Activated T-helper 2 cell treated with anti-CD3 and anti-CD28 coated beads, Interferon-gamma antibody, Interleukin-2, Interleukin-4, amounts not matched to agents 10 μg/mL and 5 μg/mL and 100 μg/mL, durations not matched to agents 14 hours and 24 hours and 36 hours (primary cell): ENCODE data around the gene UGT2B28. TPM values are rescaled to one million over a fixed set of nuclear protein-coding genes. Genes with fewer than 3 reads are reported as not detected.
"Not testable (repeated sequence)": the region's sequence is repeated elsewhere in the genome, so short reads cannot be mapped to it uniquely, and the experiment has no call there.

ENCODE experiments used
- DNase-seq: peaks from one replicate; pipeline ENCODE4 v3.0.0; 2021; ENCODE audit warnings: low spot score
- H3K27ac Mint-ChIP-seq: one replicate; pipeline ENCODE4 v1.8.0; 2021; ENCODE audit warnings: mixed read lengths
- H3K27me3 Mint-ChIP-seq: one replicate; pipeline ENCODE4 v1.8.0; 2021; ENCODE audit warnings: low read depth, mixed read lengths
- H3K36me3 Mint-ChIP-seq: one replicate; pipeline ENCODE4 v1.8.0; 2021; ENCODE audit warnings: low read depth, mixed read lengths
- H3K4me1 Mint-ChIP-seq: one replicate; pipeline ENCODE4 v1.8.0; 2021; ENCODE audit warnings: low read depth, mixed read lengths
- H3K4me3 Mint-ChIP-seq: one replicate; pipeline ENCODE4 v1.8.0; 2021; ENCODE audit warnings: low read depth, mild to moderate bottlenecking, moderate library complexity, mixed read lengths
- H3K9me3 Mint-ChIP-seq: one replicate; pipeline ENCODE4 v1.8.0; 2021; ENCODE audit warnings: mixed read lengths
- intact Hi-C: fragments of 100-400 bp; cut with micrococcal nuclease; formaldehyde crosslinking; loops from one replicate; pipeline ENCODE4 v1.15.1; 2023
- total RNA-seq: library from RNA; stranded (reverse); gene quantifications from 2 replicates; pipeline ENCODE4 v1.2.3, GENCODE V29; 2022

The UGT2B28 gene
- total RNA-seq, result not detected in 2 replicates

DNA sequence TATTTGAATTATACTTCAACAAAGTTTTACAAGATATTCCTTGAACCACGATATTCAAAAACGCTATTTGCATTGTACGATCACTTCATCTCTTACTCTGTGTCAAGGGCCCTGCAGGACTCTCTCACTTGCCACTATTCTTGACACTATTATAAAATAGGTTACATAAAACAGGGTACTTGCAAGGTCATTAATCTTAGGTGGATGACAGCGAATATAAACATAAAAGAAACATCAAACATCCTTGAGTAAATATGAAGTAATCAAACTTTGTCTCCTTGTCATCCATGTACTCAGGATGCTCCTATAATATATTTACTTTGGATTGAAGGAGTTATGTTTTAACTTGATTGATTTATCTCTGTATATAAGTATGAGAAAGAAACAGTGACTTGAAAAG is at the start of gene UGT2B28:
UGT2B28 (plus strand) TSS at position 395 of the 400 bp plus-strand sequence. CDS start 26 bp downstream, outside the sequence.
- DNase-seq, intact Hi-C loops, H3K9me3 Mint-ChIP-seq, H3K4me1 Mint-ChIP-seq, H3K4me3 Mint-ChIP-seq, H3K27me3 Mint-ChIP-seq, H3K27ac Mint-ChIP-seq, H3K36me3 Mint-ChIP-seq: not testable (repeated sequence)

DNA sequence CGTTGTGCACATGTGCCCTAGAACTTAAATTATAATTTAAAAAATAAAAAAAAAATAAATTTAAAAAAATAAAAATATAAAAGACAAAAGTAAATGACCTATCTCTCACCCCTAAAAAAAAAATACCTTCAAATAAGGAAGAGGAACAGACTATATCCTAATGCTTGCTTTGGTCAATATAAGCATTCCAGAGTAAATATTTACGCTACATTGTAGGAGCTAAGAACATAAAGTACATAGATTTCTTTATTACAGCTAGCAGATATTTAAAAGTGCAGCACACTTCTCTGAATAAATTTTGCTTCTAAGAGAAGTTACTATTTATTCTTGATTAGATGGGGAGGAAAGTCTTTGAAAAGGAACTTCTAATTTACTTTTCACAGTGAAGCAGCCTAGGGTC is 41.2 kb upstream of the UGT2B28 start:
- DNase-seq, result no peak
- Mint-ChIP-seq H3K4me1 (no peaks in the 10 kb centered on the region), H3K27ac (no peak overlapping the region), H3K27me3 (no peaks in the 10 kb centered on the region), H3K4me3 (no peak overlapping the region), H3K9me3 (no peaks in the 10 kb centered on the region), H3K36me3 (no peaks in the 10 kb centered on the region)
- intact Hi-C loops, result no loop called here

DNA sequence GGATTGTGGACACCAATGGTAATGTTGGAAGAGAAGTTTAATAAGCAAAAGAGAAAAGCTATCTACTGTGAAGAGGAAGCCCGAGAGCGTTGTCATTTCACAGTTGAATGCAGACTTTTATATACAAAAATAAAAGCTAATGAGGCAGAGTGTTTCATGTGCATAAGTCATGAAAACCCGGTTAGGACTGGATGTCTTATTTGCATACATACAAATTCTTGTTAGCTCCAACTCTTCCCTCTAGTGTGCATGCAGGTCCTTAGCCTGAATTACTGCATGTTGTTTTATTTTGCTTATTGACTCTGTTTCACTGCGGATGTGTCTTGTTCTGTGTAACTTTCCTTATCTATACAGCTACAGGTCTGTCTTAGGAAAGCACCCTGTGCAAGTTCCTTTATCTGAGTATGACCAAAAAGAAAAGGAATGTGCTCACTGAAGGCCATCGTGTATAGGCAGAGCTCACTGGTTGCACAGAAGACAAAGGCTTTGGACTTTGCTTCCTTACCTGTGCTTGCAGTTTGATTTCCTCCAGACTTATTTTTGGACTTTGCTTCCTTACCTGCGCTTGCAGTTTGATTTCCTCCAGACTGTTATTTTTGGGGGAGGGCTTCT is 40.6 kb upstream of the UGT2B28 start:
- intact Hi-C loops, result no loop called here
- Mint-ChIP-seq H3K4me3 (no peak overlapping the region), H3K9me3 (no peaks in the 10 kb centered on the region), H3K27me3 (no peaks in the 10 kb centered on the region), H3K4me1 (no peaks in the 10 kb centered on the region), H3K27ac (no peak overlapping the region), H3K36me3 (no peaks in the 10 kb centered on the region)
- DNase-seq, result no peak

DNA sequence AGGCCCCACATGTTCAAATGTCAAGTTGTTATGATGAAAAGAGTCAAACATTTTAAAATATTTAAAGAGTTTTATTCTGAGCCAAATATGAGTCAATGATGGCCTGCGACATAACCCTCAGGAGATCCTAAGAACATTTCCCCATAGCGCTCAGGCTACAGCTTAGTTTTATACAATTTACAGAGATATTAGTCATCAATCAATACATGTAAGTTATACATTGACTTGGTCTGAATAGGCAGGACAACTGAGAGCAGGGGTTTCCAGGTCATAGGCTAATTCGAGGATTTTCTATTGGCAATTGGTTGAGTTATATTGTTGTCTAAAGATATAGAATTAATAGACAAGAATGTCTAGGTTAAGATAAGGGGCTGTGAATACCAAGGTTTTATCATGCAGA is 39.5 kb upstream of the UGT2B28 start:
- intact Hi-C loops, H3K27me3 Mint-ChIP-seq, H3K4me1 Mint-ChIP-seq, DNase-seq, H3K9me3 Mint-ChIP-seq, H3K27ac Mint-ChIP-seq, H3K36me3 Mint-ChIP-seq, H3K4me3 Mint-ChIP-seq: not testable (repeated sequence)

DNA sequence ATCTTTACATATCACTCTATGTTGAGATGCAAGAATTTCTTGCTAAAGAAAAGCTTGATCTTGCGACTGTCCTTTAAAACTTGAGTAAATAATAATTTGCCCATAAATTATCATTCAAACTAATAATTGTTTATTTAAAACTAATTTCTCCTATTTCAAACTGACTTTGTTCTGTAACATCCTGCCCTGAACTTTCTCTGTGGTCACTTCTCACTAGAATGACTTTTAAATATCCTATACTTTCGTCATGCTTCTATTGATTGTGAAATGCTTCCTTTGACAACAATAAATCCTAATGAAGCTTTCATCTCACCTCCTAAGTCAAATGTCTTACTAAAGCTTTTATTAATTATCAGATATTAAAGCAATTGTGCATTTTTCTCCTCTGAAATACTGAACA is 38.5 kb upstream of the UGT2B28 start:
- intact Hi-C loops, H3K36me3 Mint-ChIP-seq, H3K4me3 Mint-ChIP-seq, H3K27me3 Mint-ChIP-seq, H3K4me1 Mint-ChIP-seq, DNase-seq, H3K27ac Mint-ChIP-seq: not testable (repeated sequence)
- H3K9me3 Mint-ChIP-seq, result peaks cover 12% of the 10 kb centered on the region

DNA sequence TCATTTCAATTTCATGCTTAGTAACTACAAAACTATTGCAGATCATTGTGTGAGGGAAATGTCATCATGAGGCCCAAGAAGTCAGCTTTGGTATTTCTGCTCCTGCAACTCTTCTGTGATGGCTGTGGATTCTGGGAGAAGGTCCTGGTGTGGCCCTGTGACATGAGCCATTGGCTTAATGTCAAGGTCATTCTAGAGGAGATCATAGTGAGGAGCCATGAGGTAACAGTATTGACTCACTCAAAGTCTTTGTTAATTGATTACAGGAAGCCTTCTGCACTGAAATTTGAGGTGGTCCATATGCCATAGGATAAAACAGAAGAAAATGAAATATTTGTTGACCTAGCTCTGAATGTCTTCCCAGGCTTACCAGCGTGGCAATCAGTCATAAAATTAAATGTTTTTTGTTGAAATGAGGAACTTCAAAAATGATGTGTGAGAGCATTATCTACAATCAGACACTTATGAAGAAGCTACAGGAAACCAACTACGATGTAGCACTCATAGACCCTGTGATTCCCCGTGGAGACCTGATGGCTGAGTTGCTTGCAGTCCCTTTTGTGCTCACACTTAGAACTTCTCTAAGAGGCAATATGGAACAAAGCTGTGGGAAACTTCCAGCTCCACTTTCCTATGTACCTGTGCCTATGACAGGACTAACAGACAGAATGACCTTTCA is 37.6 kb upstream of the UGT2B28 start:
- intact Hi-C loops, H3K4me1 Mint-ChIP-seq, H3K4me3 Mint-ChIP-seq, DNase-seq, H3K27ac Mint-ChIP-seq, H3K36me3 Mint-ChIP-seq, H3K27me3 Mint-ChIP-seq: not testable (repeated sequence)
- H3K9me3 Mint-ChIP-seq, result peaks cover 12% of the 10 kb centered on the region

DNA sequence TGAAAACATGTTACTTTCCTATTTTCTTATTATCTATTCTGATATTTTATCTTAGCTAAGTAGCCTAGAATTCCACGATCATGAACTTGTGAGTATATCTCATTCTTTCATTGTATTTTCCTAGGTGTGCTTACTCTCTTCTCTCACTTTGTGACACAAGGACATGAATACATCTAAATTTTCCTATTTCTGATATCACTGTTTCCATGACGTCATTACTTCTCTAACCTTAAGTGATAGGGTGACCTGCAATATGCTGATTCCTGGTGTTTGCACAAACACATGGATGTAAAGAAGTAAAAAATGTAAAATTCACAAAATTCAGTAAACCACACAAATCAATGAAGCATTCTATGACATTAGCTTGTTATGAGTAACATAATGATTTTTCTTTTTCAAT is 29.4 kb upstream of the UGT2B28 start:
- H3K36me3 Mint-ChIP-seq, H3K27me3 Mint-ChIP-seq, H3K9me3 Mint-ChIP-seq, H3K4me3 Mint-ChIP-seq, H3K4me1 Mint-ChIP-seq, H3K27ac Mint-ChIP-seq, DNase-seq, intact Hi-C loops: not testable (repeated sequence)

DNA sequence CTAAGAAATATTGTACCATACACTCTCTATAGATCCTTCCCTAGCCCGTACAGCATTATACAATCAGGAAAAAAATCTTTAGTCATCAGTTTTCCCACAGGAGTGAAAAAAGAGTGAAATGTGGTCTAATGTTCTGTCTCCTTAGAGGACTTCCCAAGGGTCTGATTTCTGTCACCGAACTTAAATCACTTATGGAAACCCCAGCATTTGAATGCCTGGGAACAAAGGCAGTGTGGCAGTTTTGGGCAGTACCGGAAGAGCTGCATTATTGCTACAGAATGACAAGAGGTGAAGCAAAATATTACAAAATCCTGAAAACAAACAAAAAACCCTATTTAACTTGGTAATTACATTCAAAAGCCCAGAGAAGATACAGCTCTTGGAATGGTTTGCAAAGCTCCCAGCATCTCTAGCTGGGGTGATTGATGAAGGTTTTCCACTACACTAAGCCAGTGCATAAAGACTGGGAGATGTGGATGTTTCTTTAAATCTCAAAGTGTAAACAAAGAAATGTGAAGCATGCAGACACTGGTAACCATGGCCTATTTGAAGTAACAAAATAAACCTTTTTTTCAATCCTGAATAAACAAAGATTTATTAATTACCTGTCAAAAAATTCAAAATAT is 27.0 kb upstream of the UGT2B28 start:
- H3K27me3 Mint-ChIP-seq, H3K4me3 Mint-ChIP-seq, H3K27ac Mint-ChIP-seq, H3K36me3 Mint-ChIP-seq, intact Hi-C loops, H3K9me3 Mint-ChIP-seq, H3K4me1 Mint-ChIP-seq, DNase-seq: not testable (repeated sequence)

DNA sequence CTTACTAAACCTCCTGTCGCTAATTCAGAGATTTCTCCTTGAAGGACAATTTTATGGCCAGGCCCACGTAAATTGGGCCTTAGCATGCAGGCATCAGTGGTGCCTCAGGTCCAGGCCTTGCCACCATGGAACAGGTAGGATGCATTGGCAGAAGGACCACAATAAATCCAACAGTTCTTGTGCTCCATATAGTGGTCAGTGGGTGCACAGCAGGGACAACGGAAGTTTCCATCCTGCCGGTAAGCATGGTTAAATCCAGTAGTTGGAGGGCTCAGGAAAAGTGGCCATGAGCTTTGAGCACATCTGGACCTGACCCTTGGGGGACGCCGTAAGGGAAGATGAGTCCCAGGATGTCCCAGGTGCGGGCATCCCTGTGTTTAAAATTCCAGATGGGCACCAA is 11.7 kb upstream of the UGT2B28 start:
- intact Hi-C loops, H3K27ac Mint-ChIP-seq, H3K4me1 Mint-ChIP-seq, DNase-seq, H3K27me3 Mint-ChIP-seq, H3K36me3 Mint-ChIP-seq, H3K9me3 Mint-ChIP-seq, H3K4me3 Mint-ChIP-seq: not testable (repeated sequence)

DNA sequence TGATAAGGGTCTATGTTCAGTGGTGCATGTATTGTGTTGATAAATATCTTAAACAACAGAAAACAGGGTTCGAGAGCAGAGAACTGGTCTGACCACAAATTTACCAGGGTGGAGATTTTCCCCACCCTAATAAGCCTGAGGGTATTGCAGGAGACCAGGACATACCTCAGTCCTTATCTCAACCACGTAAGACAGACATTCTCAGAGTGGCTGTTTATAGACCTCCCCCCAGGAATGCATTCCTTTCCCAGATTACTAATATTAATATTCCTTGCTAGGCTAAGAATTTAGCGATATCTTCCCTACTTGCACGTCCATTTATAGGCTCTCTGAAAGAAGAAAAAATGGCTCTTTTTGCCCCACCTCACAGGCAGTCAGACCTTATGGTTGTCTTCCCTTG is 16.1 kb downstream of the UGT2B28 start:
- H3K9me3 Mint-ChIP-seq, H3K4me1 Mint-ChIP-seq, H3K4me3 Mint-ChIP-seq, H3K36me3 Mint-ChIP-seq, H3K27me3 Mint-ChIP-seq, intact Hi-C loops, H3K27ac Mint-ChIP-seq, DNase-seq: not testable (repeated sequence)

DNA sequence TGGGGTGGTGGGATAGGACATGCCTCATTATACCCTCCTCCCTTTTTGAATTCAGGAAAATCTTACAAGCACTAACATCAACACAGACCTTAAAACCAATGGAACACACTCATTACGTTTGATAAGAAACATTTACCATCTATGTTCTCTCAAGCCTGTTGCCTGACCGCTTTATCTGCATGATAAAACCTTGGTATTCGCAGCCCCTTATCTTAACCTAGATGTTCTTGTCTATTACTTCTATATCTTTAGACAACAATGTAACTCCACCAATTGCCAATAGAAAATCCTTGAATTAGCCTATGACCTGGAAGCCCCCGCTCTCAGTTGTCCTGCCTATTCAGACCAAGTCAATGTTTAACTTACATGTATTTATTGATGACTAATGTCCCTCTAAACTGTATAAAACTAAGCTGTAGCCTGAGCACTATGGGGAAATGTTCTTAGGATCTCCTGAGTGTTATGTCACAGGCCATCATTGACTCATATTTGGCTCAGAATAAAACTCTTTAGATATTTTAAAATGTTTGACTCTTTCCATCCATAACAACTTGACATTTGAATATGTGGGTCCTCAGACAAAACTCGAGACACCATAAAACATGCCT is 28.3 kb downstream of the UGT2B28 start:
- H3K4me1 Mint-ChIP-seq, H3K27ac Mint-ChIP-seq, H3K36me3 Mint-ChIP-seq, H3K4me3 Mint-ChIP-seq, H3K27me3 Mint-ChIP-seq, H3K9me3 Mint-ChIP-seq, DNase-seq, intact Hi-C loops: not testable (repeated sequence)

DNA sequence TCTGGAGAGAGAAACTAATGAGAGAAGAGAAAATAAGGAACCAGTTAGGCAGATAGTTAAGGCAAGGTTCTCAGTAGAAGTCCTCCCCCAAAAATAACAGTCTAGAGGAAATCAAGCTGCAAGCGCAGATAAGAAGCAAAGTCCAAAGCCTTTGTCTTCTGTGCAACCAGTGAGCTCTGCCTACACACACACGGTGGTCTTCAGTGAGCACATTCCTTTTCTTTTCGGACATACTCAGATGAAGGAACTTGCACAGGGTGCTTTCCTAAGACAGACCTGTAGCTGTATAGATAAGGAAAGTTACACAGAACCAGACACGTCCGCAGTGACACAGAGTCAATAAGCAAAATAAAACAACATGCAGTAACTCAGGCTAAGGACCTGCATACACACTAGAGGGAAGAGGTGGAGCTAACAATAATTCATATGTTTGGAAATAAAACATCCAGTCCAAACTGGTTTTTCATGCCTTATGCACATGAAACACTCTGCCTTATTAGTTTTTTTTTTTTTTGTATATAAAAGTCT is 29.3 kb downstream of the UGT2B28 start:
- intact Hi-C loops, result loop anchor here (10.0 kb wide), 1 partner anchor 875 kb away; no protein-coding TSS in a partner anchor
- H3K36me3 Mint-ChIP-seq, H3K27me3 Mint-ChIP-seq, DNase-seq, H3K27ac Mint-ChIP-seq, H3K4me1 Mint-ChIP-seq, H3K9me3 Mint-ChIP-seq, H3K4me3 Mint-ChIP-seq: not testable (repeated sequence)

DNA sequence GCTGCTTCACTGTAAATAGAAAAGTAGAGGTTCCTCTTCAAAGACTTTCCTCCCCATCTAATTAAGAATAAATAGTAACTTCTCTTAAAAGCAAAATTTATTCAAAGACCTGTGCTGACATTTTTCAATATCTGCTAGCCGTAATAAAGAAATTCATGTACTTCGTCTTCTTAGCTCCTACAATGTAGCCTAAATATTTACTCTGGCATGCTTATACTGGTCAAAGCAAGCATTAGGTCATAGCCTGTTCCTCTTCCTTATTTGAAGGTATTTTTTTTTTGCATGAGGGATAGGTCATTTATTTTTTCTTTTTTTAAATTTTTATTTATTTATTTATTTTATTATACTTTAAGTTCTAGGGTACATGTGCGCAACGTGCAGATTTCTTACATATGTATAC is 30.0 kb downstream of the UGT2B28 start:
- H3K36me3 Mint-ChIP-seq, H3K9me3 Mint-ChIP-seq, H3K4me3 Mint-ChIP-seq, DNase-seq, H3K27ac Mint-ChIP-seq, H3K4me1 Mint-ChIP-seq, H3K27me3 Mint-ChIP-seq: not testable (repeated sequence)
- intact Hi-C loops, result loop anchor here (10.0 kb wide), 1 partner anchor 875 kb away; no protein-coding TSS in a partner anchor
